Spleen (tissue), 7 donors: Measurements from ENCODE around the gene SLC35F1.

Source experiments
- CTCF ChIP-seq, 11 experiments: fragments of 200-600 bp in 7 of 11; fragments of 450-650 bp in 4 of 11; sonication (generic) in 4 of 11; IDR thresholded peaks in 8 of 11; conservative IDR thresholded peaks in 3 of 11; 1 replicate in 7 of 11; 2 replicates in 4 of 11; pipeline versions ENCODE4 v1.4.0 to v1.8.0; 2016 to 2021; ENCODE audit warnings: antibody characterized with exemption in 11 of 11, inconsistent platforms in 4 of 11, mild to moderate bottlenecking in 1 of 11
- POLR2A ChIP-seq, 3 donors: fragments of 450-650 bp; IDR thresholded peaks; one replicate each; pipeline ENCODE4 v1.5.1; 2017; ENCODE audit warnings: antibody characterized with exemption in 3 of 3, mild to moderate bottlenecking in 1 of 3
- donor health status: DM: no; HTN: no; CAD: no; lungs with moderate emphysema.
- donor health status: DM: no; HTN: no; CAD: no.
- donor health status: DM: no; HTN: no; CAD: no.

GRCh38 chr6:117916483-117916882, 9.4 kb downstream of the SLC35F1 start:
- no peak for TF ChIP-seq POLR2A (IDR thresholded peaks at IDR 0.05)
- no peak for TF ChIP-seq CTCF (IDR thresholded peaks at IDR 0.05 in 8 of 11, conservative IDR thresholded peaks at IDR 0.05 in 3 of 11)
